ENCODE measurements around the gene SPATA31C2.
"Not testable (repeated sequence)": the region's sequence is repeated elsewhere in the genome, so short reads cannot be mapped to it uniquely, and the experiment has no call there.

SPATA31C2 gene

DNA sequence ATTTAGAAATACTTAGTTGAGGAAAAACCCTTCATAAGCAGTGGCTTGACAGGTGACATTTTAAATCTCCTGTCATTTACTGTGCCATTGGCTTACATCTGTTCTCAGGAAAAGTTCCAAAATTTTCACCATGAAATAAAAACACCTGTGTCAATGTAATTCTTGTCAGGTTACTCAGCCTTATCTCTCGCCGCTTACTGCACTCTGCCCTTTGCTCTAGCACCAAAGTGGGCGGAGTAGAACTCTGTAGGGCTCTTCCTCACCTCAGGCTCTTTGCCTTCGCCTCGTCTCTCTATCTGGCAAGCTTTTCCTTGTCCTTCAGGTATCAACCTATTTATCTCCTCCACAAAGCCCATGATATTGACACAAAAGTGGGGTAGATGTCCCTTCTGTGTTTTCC lies 20.2 kb downstream of the SPATA31C2 start:
- H3K4me1 ChIP-seq (ENCODE audit: control insufficient read depth, low read length); H3K27ac ChIP-seq (ENCODE audit: low read depth, low read length); H3K36me3 ChIP-seq (ENCODE audit: control insufficient read depth, low read length); H3K27me3 ChIP-seq (ENCODE audit: control insufficient read depth, low read length); H3K9me3 ChIP-seq (ENCODE audit: control insufficient read depth, insufficient read depth, low read length); H4K20me1 ChIP-seq (ENCODE audit: control insufficient read depth, insufficient read depth, low read depth, low read length); H3F3A ChIP-seq (ENCODE audit: control insufficient read depth, insufficient read depth); H3K79me2 ChIP-seq (ENCODE audit: control insufficient read depth, low read length); H3K9me2 ChIP-seq (replicated peaks; ENCODE audit: control insufficient read depth, low read length); H3K4me3 ChIP-seq (ENCODE audit: low read length); H3K4me2 ChIP-seq (ENCODE audit: low read length): not testable (repeated sequence)

DNA sequence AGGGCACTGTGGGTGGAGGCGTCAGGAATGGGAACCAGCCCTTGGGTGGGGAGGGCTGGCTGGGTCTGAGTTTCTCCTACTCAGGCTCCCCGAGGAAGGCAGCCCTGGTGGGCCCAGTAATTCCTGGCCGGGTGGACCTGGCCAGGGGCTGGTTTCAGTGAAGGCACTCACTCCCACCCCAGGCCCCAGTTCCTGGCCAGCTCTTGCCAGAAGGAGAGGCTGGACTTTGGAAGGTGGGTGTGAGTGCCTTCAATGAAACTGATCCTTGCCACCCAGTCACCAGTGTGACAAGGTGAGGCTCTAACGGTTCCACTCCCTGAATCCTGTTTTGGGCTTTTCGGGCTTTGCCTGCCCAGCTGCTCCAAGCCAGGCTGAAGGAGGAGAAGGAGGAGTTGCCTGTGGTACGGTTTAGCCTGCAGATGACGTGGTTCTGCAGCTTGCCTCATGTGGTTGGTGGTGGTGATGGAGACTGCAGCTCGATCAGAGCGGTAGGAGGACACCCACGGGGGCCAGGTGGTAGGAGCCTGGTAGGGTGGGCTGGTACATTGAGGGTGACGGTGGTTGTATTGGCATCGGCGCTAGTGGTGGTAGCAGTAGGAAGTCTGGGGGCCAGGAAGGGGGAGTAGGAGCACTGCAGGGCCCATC lies 23.2 kb downstream of the SPATA31C2 start:
- H3K4me1 ChIP-seq (ENCODE audit: control insufficient read depth, low read length); H4K20me1 ChIP-seq (ENCODE audit: control insufficient read depth, insufficient read depth, low read depth, low read length); H3K9me3 ChIP-seq (ENCODE audit: control insufficient read depth, insufficient read depth, low read length); H3F3A ChIP-seq (ENCODE audit: control insufficient read depth, insufficient read depth); H3K36me3 ChIP-seq (ENCODE audit: control insufficient read depth, low read length); H3K79me2 ChIP-seq (ENCODE audit: control insufficient read depth, low read length); H3K9me2 ChIP-seq (replicated peaks; ENCODE audit: control insufficient read depth, low read length); H3K4me2 ChIP-seq (ENCODE audit: low read length); H3K27ac ChIP-seq (ENCODE audit: low read depth, low read length); H3K27me3 ChIP-seq (ENCODE audit: control insufficient read depth, low read length); H3K4me3 ChIP-seq (ENCODE audit: low read length): not testable (repeated sequence)

DNA sequence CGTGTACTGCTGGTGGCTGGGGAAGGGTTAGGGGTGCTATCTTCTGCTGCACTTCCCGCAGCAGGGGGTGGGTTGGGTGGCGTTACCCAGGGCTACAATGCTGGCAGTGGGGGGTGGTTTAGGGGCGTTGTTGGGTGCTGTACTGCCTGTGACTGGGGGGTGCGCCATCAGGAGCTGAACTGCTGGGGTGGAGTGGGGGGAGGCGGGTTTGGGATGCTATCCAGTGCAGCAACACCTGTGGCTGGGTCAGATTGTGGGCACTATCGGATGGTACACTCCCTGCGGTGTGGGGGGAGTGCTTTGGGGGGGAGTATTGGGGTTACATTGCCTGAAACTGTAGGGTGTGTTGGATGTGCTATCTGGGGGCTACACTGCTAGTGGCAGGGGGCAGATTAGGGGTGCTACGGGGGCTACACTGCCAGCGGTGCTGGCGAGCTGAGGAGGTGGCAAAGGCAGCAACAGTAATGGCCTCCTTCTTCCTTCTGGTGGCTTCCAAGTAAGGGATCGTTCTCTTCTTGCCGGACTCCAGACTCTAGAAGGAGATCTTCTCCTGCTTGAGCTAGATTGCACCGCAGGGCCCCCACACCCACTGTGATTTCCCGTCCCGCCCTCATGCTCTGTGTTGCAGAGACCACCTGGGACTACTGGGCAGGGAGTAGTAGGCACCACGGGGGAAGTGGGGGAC lies 23.9 kb downstream of the SPATA31C2 start:
- H3K79me2 ChIP-seq (ENCODE audit: control insufficient read depth, low read length); H3K27ac ChIP-seq (ENCODE audit: low read depth, low read length); H3F3A ChIP-seq (ENCODE audit: control insufficient read depth, insufficient read depth): not testable (repeated sequence)

DNA sequence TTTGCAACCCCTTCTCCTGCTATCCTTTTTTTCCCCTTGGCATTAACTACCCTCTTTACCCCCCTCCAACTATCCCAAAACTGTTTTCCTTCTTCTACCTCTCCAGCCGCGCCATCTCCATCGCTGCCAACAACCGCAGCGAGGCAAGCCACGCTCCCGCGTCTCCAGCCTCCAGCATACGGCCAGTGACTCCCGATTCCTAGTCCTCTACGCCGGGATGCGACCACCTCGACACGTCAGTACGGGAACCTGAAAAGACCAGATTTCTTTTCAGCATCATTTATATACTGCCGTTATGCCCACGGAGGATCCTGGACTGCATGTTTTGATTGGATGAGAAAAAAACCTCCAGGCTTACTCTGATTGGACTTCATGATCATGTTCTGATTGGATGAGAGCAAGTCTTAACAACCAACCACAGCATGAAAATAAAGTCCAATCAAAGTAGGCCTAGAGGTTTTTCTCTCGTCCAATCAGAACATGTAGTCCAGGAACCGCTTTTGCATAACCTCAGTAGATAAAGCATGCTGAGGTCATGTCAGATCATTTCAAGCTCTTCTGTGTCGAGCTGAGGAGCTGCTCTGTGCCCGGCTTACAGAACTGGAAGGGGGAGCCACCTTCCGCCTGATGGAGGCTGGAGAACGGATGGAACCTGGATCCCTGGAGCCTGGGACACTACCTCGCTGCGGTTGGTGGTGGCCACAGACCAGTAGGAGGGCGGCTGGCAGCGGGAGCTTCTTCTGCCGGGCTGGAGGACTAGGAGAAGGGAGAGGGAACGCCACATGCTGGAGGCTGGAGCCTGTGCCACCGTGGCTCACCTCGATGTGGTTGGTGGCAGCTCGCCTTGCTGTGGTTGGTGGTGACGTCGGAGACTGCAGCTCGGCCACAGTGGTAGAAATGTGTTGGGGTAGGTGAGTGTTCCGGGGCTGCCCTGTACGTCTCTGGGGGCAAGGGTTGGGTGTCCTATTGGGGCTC lies 24.8 kb downstream of the SPATA31C2 start:
- H3K4me1 ChIP-seq (ENCODE audit: control insufficient read depth, low read length); H3K79me2 ChIP-seq (ENCODE audit: control insufficient read depth, low read length); H3F3A ChIP-seq (ENCODE audit: control insufficient read depth, insufficient read depth); H3K9me3 ChIP-seq (ENCODE audit: control insufficient read depth, insufficient read depth, low read length); H3K4me3 ChIP-seq (ENCODE audit: low read length); H3K9me2 ChIP-seq (replicated peaks; ENCODE audit: control insufficient read depth, low read length); H3K36me3 ChIP-seq (ENCODE audit: control insufficient read depth, low read length); H3K4me2 ChIP-seq (ENCODE audit: low read length); H3K27ac ChIP-seq (ENCODE audit: low read depth, low read length); H3K27me3 ChIP-seq (ENCODE audit: control insufficient read depth, low read length); H4K20me1 ChIP-seq (ENCODE audit: control insufficient read depth, insufficient read depth, low read depth, low read length): not testable (repeated sequence)

More for the DNA sequence above, 23.9 kb downstream of the SPATA31C2 start:
- not testable (repeated sequence) for H3K4me3 ChIP-seq (ENCODE audit: low read length); H4K20me1 ChIP-seq (ENCODE audit: control insufficient read depth, insufficient read depth, low read depth, low read length); H3K4me2 ChIP-seq (ENCODE audit: low read length); H3K36me3 ChIP-seq (ENCODE audit: control insufficient read depth, low read length); H3K27me3 ChIP-seq (ENCODE audit: control insufficient read depth, low read length); H3K9me2 ChIP-seq (replicated peaks; ENCODE audit: control insufficient read depth, low read length); H3K4me1 ChIP-seq (ENCODE audit: control insufficient read depth, low read length); H3K9me3 ChIP-seq (ENCODE audit: control insufficient read depth, insufficient read depth, low read length)

DNA sequence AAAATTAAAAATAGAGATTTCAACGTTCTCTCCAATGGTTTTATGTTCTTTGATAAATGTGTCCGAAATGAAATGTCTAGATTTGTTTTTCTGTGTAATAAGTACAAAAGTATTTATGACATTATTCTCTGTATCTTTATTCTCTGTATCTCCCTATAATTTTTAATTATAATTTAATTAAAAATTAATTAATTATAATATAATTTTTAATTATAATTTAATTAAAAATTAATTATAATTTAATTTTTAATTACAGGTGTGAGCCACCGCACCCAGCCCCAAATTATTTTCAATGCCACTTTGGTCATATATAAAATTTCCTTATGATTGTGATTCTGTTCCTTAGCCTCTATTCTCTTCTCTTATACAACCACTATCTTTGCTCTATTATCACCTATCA lies 28.2 kb downstream of the SPATA31C2 start:
- Histone ChIP-seq H3K9me3 (ENCODE audit: control insufficient read depth, insufficient read depth, low read length) (no peaks in the 10 kb centered on the region; the same call in 1 of the 2 replicates), H3K27ac (ENCODE audit: low read depth, low read length) (no peak overlapping the region), H3K4me2 (ENCODE audit: low read length) (no peak overlapping the region), H3K36me3 (ENCODE audit: control insufficient read depth, low read length) (no peaks in the 10 kb centered on the region), H4K20me1 (ENCODE audit: control insufficient read depth, insufficient read depth, low read depth, low read length) (no peaks in the 10 kb centered on the region), H3F3A (ENCODE audit: control insufficient read depth, insufficient read depth) (no peaks in the 10 kb centered on the region), H3K9me2 (replicated peaks; ENCODE audit: control insufficient read depth, low read length) (no peaks in the 10 kb centered on the region), H3K79me2 (ENCODE audit: control insufficient read depth, low read length) (no peaks in the 10 kb centered on the region), H3K27me3 (ENCODE audit: control insufficient read depth, low read length) (no peaks in the 10 kb centered on the region), H3K4me1 (ENCODE audit: control insufficient read depth, low read length) (no peaks in the 10 kb centered on the region), H3K4me3 (ENCODE audit: low read length) (no peak overlapping the region)
- no peak for TF ChIP-seq EZH2phosphoT487 (IDR thresholded peaks at IDR 0.05; ENCODE audit: borderline replicate concordance, low read length)
- TF ChIP-seq, protein P1, sequence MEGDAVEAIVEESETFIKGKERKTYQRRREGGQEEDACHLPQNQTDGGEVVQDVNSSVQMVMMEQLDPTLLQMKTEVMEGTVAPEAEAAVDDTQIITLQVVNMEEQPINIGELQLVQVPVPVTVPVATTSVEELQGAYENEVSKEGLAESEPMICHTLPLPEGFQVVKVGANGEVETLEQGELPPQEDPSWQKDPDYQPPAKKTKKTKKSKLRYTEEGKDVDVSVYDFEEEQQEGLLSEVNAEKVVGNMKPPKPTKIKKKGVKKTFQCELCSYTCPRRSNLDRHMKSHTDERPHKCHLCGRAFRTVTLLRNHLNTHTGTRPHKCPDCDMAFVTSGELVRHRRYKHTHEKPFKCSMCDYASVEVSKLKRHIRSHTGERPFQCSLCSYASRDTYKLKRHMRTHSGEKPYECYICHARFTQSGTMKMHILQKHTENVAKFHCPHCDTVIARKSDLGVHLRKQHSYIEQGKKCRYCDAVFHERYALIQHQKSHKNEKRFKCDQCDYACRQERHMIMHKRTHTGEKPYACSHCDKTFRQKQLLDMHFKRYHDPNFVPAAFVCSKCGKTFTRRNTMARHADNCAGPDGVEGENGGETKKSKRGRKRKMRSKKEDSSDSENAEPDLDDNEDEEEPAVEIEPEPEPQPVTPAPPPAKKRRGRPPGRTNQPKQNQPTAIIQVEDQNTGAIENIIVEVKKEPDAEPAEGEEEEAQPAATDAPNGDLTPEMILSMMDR (IDR thresholded peaks at IDR 0.05; ENCODE audit: low read depth, low read length, poor library complexity, severe bottlenecking) = no peak
